ENCODE results near the gene CDC6. TPM values are rescaled to one million over a fixed set of nuclear protein-coding genes. Genes with fewer than 3 reads are reported as not detected.

CDC6 gene
- total and polyA plus RNA-seq, 2 donors (not counting 1 experiment from before 2014, with no cell fraction given), result 0.69 to 2.2 TPM

- H3K27ac Mint-ChIP-seq, result peak overlapping the region; percentile 64
Observed at GRCh38 chr17:40352779-40353394, 65.2 kb downstream of the CDC6 start.

More at GRCh38 chr17:40352779-40353394, 65.2 kb downstream of the CDC6 start:
- CTCF ChIA-PET, result interaction anchor here (1.0 to 15.9 kb wide), 11 partner anchors 8 to 180 kb away, joined by 3 to 871 read pairs (median 16); partner anchors contain the start of genes CDC6, GJD3 and RARA
- POLR2A ChIA-PET, result interaction anchor here (0.7 to 1.7 kb wide), 2 partner anchors 10 to 30 kb away, joined by 3 to 4 read pairs; no protein-coding TSS in a partner anchor
- Histone ChIP-seq H3K9me3 (ENCODE audit: control extremely low read depth in 1 of 3, control insufficient read depth in 2 of 3, insufficient read depth in 1 of 3, low read length in 2 of 3) (no peaks in the 10 kb centered on the region), H3K9ac (ENCODE audit: low read length) (no peak overlapping the region), H2AFZ (ENCODE audit: insufficient read depth, low read depth, low read length, poor library complexity, severe bottlenecking) (no peak overlapping the region), H3K27me3 (replicated peaks in 1 of 4; ENCODE audit: control extremely low read depth in 1 of 4, control insufficient read depth in 3 of 4, insufficient read depth in 4 of 4, low read length in 3 of 4) (no peaks in the 10 kb centered on the region), H3K4me1 (ENCODE audit: control insufficient read depth in 2 of 2, insufficient read depth in 2 of 2, low read length in 2 of 2) (peaks cover 24 to 42% of the 10 kb centered on the region in 2 donors), H4K20me1 (ENCODE audit: control insufficient read depth, insufficient read depth, low read length, poor library complexity, severe bottlenecking) (peaks cover 44% of the 10 kb centered on the region), H3K4me3 (ENCODE audit: control extremely low read depth in 1 of 5, extremely low read depth in 1 of 5, insufficient read depth in 1 of 5, low read depth in 2 of 5, low read length in 4 of 5) (no peak overlapping the region), H3K36me3 (replicated peaks in 1 of 2; ENCODE audit: control extremely low read depth in 1 of 2, control insufficient read depth in 1 of 2, extremely low read depth in 1 of 2, insufficient read depth in 2 of 2, low read length in 1 of 2) (peaks cover 0 to 52% of the 10 kb centered on the region in 2 experiments), H3K4me2 (replicated peaks; ENCODE audit: low read depth, low read length, poor library complexity, severe bottlenecking) (no peak overlapping the region), H3K79me2 (ENCODE audit: control insufficient read depth, insufficient read depth, low read length) (peaks cover 8% of the 10 kb centered on the region), H3K27ac (ENCODE audit: low read length in 2 of 2) (no peak overlapping the region)
- intact Hi-C loops (cut with micrococcal nuclease), result no loop called here
- H3K9me3 Mint-ChIP-seq (ENCODE audit: insufficient read depth), result no peaks in the 10 kb centered on the region
- 58% methylated on average over 7 of the region's 9 CpGs for WGBS (ENCODE audit: insufficient coverage)
- peaks cover 47% of the 10 kb centered on the region for H3K4me1 Mint-ChIP-seq
- DNase-seq, result peak; percentile 62
- peak; percentile 48 for ATAC-seq (ENCODE audit: low read depth)
- H3K4me3 Mint-ChIP-seq, result peak overlapping the region; percentile 15
- TF ChIP-seq EZH2 (IDR thresholded peaks at IDR 0.05; ENCODE audit: borderline replicate concordance, insufficient read depth, low read depth, low read length, poor library complexity, severe bottlenecking) (no peak), CTCF (IDR thresholded peaks at IDR 0.05) (no peak)
- no peaks in the 10 kb centered on the region for H3K27me3 Mint-ChIP-seq

Other genes with a start within 250 kb of the CDC6 start
- 103 and 105 TPM in 2 replicates for gene MED24, start 233.5 kb upstream of the CDC6 start, total RNA-seq
- 128 and 140 TPM in 2 replicates for gene MED24, start 233.5 kb upstream of the CDC6 start, polyA plus RNA-seq
- 16.8 and 17.1 TPM in 2 replicates for gene THRA, start 224.9 kb upstream of the CDC6 start, total RNA-seq
- gene THRA, start 224.9 kb upstream of the CDC6 start, polyA plus RNA-seq, result 8.0 and 9.1 TPM in 2 replicates
- gene NR1D1, start 187.3 kb upstream of the CDC6 start, total RNA-seq, result 6.7 and 6.8 TPM in 2 replicates
- 6.5 and 7.7 TPM in 2 replicates for gene NR1D1, start 187.3 kb upstream of the CDC6 start, polyA plus RNA-seq
- gene MSL1, start 165.9 kb upstream of the CDC6 start, total RNA-seq, result 125 and 129 TPM in 2 replicates
- 69.8 and 80.1 TPM in 2 replicates for gene MSL1, start 165.9 kb upstream of the CDC6 start, polyA plus RNA-seq
- 169 and 173 TPM in 2 replicates for gene CASC3, start 147.3 kb upstream of the CDC6 start, total RNA-seq
- 64.2 and 109 TPM in 2 replicates for gene CASC3, start 147.3 kb upstream of the CDC6 start, polyA plus RNA-seq
- gene RAPGEFL1, start 110.4 kb upstream of the CDC6 start, total RNA-seq, result 5.4 and 5.6 TPM in 2 replicates
- gene RAPGEFL1, start 110.4 kb upstream of the CDC6 start, polyA plus RNA-seq, result 3.0 and 5.7 TPM in 2 replicates
- gene WIPF2, start 68.6 kb upstream of the CDC6 start, total RNA-seq, result 46.6 and 48.4 TPM in 2 replicates
- gene WIPF2, start 68.6 kb upstream of the CDC6 start, polyA plus RNA-seq, result 7.7 and 8.7 TPM in 2 replicates
- gene RARA, start 21.3 kb downstream of the CDC6 start, total RNA-seq, result 85.5 and 86.2 TPM in 2 replicates
- 20.7 and 33.5 TPM in 2 replicates for gene RARA, start 21.3 kb downstream of the CDC6 start, polyA plus RNA-seq
- gene GJD3, start 76.9 kb downstream of the CDC6 start, total RNA-seq, result not detected in 2 replicates
- gene GJD3, start 76.9 kb downstream of the CDC6 start, polyA plus RNA-seq, result not detected in 2 replicates
- 3.0 and 3.1 TPM in 2 replicates for gene TOP2A, start 130.0 kb downstream of the CDC6 start, total RNA-seq
- gene TOP2A, start 130.0 kb downstream of the CDC6 start, polyA plus RNA-seq, result 0.36 and 0.50 TPM in 2 replicates
- 29.5 and 31.3 TPM in 2 replicates for gene IGFBP4, start 155.6 kb downstream of the CDC6 start, total RNA-seq
- gene IGFBP4, start 155.6 kb downstream of the CDC6 start, polyA plus RNA-seq, result 4.6 and 14.4 TPM in 2 replicates
- not detected in 2 replicates for gene TNS4, start 213.7 kb downstream of the CDC6 start, total RNA-seq
- gene TNS4, start 213.7 kb downstream of the CDC6 start, polyA plus RNA-seq, result 0.07 TPM in 1 of 2 replicates, not detected in the other

Data from B cell (primary cell).